Kidney tubule cell (primary cell): ENCODE data around the gene ARVCF.

Source experiments
- DNase-seq: peaks from one replicate; pipeline ENCODE4 v3.0.0-alpha.2; 2018; ENCODE audit warnings: low spot score

The ARVCF gene

DNA sequence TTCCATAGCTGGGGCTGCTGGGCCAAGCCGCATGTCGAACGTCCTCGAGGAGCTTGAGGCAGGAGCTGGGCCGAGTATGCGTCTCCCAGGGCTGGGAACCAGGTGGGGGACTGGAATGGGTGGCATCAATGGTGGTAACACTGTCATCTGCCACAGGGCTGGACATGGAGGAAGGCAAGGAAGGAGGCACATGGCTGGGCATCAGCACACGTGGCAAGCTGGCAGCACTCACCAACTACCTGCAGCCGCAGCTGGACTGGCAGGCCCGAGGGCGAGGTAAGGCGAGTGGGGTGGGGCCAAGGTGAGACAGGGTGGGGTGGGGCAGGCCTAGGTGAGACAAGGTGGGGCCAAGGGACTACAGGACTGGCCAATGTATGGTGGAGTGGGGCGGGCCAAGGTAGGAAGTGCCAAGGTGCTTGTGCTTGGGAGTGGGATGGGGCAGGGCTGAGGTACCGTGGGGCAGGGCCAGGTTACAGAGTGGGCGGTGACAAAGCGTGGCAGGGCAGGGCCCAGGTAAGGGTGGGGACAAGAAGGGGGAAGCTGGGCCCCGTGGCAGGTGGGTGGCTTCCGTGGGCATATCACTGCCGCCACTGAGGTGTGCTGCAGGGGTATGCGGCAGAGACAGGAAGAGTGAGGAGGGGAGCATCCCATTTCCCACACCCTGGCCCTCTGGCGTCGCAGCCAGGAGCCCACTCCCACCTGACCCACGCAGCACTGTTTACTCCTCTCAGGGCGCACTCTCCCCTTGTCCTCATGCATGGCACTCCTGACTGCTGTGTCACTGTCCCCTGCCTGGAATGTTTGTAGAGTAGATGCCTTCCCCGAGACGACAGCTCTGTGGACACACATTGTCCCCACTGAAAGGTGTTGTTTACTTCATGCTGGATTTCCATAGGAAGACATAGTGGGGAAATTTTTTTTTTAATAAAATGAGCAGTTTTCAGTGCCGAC lies 36.0 kb upstream of the ARVCF start:
- DNase-seq, result no peak

- no peak for DNase-seq
Measured at GRCh38 chr22:20051927-20052308, 35.3 kb upstream of the ARVCF start.

GRCh38 chr22:20046730-20047129 lies 30.1 kb upstream of the ARVCF start:
- no peak for DNase-seq

- no peak for DNase-seq
Measured at GRCh38 chr22:20044495-20045151, 28.0 kb upstream of the ARVCF start.

DNA sequence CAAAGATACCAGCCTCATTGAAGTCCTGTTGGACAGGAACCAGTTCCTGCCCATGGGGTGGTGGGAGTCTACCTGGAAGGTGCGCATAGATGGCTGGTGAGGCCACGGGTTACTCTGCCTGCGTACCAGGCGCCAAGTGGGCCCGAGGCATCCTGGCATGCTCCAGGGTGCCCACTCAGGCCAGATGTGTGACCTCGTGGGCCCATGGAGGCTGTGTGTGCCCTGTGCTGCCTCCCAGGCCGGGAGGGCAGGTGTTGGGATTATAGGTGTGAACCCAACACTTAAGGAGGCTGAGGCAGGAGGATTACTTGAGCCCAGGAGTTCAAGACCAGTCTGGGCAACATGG lies 27.3 kb upstream of the ARVCF start:
- DNase-seq, result no peak

GRCh38 chr22:20043057-20043996 lies 26.7 kb upstream of the ARVCF start:
- no peak for DNase-seq

- DNase-seq, result no peak
Measured at GRCh38 chr22:20040327-20041200, 23.9 kb upstream of the ARVCF start.

DNA sequence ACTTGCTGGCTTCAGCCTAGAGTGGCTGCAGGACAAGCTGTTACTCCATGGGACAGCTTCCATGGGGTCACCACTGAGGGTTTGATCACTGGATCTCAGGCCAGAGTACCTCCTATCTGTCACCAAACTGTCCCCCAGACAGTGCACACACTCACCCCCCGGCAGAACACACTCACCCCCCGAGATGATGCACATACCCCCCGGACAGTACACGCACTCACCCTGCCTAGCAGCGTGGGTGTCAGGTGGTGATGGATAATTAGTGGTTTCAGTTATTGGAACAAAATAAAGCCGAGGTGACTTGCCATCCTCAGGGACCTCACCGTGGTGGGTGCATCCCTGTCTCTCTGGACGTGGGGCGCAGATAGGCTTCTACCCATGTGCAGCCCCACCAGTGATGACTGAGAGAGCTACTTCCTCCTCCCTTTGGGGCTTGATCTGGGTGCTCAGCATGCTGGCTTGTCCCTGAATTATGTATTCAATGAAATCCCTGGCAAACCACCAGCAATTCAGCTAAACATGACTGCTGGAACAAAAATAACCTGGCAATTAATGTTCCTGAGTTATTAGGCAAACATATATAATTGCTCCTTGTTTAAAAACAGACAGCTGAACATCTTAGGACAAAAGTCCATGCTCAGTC lies 23.2 kb upstream of the ARVCF start:
- no peak for DNase-seq

DNA sequence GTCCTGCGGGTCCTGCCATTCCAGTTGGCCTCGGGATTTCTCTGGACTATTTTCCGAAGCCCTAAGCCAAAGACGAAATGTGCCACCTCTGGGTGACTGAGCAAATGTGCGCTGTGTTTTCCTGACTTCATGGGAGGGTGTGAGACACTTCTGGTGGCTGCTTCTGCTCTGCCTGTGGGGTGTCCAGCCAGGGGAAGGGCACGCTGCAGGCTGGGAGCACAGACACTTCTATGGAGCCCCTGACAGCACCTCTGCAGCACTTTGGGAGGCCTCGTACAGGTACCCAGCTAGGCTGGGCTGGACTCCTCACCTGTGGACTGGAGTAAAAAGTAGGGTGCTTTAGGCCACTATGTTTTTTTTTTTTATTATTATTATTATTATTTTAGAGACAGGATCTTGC lies 22.0 kb upstream of the ARVCF start:
- DNase-seq, result no peak

DNA sequence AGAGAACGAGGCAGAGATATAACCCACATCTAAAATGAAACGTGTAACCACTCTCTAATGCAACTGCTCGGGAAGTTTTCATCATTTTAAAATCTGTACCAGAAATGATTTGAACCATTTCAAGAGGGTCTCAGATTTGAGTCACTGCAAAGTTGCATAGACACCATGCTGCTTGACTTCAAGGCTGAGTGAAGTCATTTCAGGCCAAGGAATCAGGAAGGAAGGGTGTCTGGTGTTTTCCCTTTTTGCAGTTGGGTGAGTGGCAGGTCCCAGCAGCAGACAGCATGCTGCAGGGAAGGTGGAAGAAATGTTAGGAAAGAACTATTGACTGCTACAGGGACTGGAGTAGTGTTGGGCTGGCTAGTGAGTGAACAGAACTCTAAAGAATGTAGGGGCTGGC lies 20.8 kb upstream of the ARVCF start:
- DNase-seq, result no peak

DNA sequence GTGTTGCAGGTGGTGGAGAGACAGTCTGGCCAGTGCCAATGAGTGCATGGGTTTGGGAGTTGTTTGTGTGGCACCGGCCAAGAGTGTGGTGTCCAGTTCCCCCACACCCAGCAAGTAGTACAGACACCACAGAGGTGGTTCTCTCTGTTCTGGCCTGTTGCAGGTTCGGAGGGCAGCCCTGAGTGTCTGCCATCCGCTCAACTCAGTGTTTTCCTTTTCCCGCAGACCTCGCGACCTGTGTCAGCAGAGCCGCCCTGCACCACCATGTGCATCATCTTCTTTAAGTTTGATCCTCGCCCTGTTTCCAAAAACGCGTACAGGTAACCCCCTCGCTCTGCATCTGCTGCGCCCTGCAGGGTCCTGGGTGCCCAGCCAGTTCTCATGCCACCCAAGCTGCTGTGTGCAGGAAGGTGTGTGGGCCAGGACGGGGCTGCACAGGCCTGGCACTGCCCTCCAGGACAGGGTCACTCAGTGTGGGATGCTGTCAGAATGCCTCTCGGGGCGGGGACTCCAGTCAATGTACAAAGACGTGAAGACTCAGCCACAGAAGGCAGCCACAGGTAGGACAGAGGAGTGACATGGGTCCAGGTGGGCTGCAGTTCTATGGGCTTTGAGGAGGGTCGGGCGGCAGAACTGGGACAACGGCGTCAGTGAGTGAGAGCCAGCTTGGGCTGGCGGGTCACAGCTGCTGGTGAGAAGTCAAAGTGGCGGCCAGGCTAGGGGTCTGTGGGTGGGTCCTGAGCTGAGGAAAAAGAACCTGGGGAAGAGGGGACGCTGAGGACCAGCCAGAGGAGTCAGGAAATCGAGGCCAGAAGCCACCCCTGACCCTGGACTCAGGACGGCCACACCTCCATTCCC lies 20.1 kb upstream of the ARVCF start:
- no peak for DNase-seq

DNA sequence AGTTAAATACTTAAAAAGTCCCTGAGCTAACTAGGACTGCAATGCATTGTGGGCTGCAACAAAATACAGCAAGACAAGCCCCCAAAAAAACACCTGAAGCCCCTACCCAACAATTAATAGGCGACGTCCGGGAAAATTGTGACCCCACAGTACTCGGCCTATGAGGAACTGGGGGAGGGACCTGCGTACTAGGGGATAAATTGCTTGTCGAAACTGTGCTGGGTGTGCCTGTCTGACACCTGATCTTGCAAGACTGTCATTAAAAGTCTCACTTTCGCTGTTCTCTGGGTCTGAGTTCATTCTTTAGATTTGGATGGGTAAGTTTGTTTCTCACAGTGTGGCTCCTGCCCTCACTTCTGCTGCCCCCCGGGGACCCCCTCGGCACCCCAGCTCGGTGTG lies 19.5 kb upstream of the ARVCF start:
- no peak for DNase-seq

DNA sequence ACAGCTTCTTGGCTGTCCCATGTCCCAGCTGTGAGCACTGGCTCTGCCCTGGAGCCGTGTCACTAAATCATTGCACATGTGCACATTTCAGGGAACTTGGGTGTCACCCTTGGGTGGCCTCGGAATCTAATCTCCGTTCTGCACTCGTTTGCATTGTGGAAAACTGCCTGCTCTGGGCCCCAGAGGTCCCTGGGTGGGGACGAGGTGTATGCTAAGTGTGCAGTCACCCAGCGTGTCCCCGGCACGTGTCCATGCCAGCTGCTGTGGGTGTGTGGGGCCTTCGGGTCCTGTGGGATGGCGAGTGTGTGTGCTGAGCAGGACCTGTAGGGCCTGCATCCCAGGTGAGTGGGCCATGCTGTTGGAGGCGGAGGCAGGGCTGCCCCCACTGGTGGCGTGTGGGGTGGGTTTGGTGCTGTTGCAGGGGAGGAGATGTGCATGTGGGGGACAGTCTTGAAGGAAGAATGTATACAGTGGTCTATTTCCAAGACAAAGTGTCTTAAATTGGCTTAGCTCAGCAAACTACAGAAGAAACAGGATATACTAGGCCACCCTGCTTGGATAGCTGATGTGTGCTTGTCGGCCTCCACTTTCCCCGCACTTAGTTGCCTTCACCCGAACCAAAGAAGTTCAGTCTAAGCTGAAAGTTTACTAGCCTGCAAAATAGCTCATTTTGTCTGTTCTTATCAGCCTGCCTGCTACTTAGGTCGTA lies 18.9 kb upstream of the ARVCF start:
- no peak for DNase-seq

DNA sequence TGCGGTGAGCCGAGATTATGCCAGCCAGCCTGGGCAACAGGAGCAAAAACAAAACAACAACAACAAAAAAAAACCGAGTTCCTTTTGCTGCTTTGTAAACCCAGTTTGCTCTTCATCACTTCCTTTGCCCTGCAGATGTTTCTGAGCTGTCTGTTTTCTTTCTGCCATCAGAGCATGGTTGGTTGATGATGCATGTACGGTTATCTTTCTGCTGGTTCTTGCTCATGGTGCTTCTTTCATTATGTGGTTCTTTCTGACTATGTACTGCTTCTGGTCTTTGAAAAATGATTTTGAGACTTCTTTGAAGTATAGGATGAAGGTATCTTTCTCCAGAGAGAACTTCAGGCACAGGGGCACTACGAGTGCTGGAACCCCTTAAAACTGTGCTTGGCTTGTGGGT lies 17.5 kb upstream of the ARVCF start:
- DNase-seq, result peak; percentile 32

DNA sequence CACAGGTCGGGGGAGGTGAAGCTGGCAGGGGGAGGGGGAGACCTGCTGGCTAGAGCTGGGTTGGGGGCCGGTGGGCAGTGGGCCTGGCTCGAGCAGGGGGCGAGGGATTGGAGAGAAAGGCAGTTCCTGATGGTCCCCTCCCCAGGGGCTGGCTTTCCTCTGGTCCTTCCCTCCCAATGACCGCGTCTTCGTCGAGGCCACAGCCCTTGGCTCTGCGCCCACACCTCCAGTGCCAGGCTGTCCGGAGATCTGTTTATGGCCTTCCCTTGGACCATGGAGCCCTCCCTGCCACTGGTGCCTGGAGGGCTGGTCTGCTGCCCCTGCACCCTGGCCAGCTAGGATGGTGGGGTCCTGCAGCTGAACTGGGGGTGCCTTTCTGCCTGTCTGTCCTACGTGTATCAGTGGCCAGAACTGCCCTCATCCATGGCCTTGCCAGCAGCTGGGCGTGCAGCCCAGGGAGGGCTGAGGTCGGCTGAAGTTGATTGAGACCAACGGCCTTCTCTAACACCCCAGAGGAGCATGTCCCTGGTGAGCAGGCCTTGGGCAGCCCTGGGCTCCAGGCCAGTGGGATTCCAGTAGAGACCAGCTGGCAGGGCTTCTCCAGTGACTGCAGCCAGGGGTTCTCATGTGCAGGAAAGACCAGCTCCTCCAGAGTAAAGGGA lies 16.6 kb upstream of the ARVCF start:
- no peak for DNase-seq

- no peak for DNase-seq
Measured at GRCh38 chr22:20032407-20032991, 15.9 kb upstream of the ARVCF start.

DNA sequence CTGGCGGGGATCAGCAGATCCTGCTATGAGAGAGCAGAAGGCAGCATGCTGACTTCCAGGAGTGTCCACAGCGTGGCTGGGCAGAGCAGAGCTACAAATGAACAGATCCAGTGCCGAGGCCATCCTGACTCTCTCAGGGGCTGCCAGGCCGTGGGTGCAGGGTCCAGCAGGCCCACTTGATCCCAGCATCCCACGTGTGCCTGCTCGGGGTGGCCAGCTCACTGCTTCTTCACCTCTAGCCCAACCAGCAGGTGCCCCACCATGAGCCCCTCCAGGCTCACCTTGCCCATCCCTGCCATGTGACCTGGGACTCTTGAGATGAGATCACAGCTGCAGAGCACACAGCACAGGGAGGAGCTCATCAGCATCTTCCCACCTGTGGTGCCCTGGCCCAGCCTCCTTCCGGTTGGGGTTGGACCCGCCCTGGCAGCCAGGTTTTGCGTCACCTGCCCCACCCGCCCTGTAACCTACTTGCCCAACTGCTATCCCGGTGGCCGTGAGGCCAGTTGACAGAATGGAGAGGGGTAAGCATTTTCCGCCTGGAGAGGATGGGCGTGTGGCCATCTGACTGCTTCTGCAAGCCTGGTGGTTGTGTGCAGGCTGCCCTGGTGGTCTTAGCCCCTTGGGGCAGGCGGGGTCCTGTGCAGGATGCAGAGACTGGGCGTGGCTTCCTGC lies 15.2 kb upstream of the ARVCF start:
- no peak for DNase-seq
